ENCODE data around the gene AFF3.

Gene AFF3

DNA sequence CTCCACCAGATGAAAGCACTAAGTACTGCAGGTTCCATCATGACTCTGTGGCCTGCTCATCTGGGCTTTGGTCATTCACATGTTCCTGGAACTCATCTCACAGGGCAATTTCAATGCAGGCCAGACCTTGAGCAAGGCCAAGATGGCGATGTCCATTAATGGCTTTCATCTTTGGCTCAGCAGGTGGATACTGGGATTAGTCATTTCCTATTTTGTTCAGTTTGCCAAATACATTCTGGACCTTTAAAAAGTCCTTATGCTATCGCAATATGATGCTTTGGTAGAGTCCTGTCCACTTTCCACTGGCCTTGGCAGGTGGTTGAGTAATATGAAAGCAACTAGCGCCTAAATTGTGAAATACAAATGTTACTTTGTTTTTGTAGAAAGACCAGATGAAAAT is 482.5 kb downstream of the AFF3 start:
- TF ChIP-seq, protein P1, sequence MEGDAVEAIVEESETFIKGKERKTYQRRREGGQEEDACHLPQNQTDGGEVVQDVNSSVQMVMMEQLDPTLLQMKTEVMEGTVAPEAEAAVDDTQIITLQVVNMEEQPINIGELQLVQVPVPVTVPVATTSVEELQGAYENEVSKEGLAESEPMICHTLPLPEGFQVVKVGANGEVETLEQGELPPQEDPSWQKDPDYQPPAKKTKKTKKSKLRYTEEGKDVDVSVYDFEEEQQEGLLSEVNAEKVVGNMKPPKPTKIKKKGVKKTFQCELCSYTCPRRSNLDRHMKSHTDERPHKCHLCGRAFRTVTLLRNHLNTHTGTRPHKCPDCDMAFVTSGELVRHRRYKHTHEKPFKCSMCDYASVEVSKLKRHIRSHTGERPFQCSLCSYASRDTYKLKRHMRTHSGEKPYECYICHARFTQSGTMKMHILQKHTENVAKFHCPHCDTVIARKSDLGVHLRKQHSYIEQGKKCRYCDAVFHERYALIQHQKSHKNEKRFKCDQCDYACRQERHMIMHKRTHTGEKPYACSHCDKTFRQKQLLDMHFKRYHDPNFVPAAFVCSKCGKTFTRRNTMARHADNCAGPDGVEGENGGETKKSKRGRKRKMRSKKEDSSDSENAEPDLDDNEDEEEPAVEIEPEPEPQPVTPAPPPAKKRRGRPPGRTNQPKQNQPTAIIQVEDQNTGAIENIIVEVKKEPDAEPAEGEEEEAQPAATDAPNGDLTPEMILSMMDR (conservative IDR thresholded peaks at IDR 0.05; ENCODE audit: low read depth, low read length): no peak

DNA sequence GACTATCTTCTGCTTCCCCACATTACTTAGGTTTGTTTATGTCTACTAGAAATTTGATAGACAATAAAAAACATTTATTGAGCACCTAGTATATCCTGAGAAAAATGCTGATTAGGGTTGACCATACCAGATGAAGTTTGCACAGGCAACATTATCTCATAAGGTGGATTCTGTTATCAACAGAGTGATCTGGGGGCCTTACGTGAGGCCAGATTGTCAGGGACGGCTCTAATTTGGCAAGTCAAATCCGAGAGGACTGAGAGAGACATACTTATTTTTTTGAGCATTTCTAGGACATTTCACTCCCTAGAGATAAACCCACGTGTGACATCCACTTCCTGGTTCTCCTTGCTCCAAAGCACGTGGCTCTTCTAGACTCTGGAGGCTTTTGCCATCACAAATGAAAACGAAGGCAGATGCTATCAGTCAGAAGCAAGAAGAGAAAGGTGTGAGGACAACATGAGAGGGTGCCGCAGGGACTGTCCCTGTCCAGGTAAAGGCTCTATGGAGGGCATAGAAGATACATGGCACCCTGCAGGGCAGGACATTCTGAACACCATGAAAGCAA is 484.6 kb downstream of the AFF3 start:
- TF ChIP-seq, protein P1 (conservative IDR thresholded peaks at IDR 0.05; ENCODE audit: low read depth, low read length): no peak
- DNase-seq (ENCODE audit: low read depth): no peak
- H3K4me3 ChIP-seq (ENCODE audit: low read depth, low read length): no peak overlapping the region

More for the DNA sequence above, 482.5 kb downstream of the AFF3 start:
- DNase-seq (ENCODE audit: low read depth): peak; percentile 69
- no peak overlapping the region for H3K4me3 ChIP-seq (ENCODE audit: low read depth, low read length)

DNA sequence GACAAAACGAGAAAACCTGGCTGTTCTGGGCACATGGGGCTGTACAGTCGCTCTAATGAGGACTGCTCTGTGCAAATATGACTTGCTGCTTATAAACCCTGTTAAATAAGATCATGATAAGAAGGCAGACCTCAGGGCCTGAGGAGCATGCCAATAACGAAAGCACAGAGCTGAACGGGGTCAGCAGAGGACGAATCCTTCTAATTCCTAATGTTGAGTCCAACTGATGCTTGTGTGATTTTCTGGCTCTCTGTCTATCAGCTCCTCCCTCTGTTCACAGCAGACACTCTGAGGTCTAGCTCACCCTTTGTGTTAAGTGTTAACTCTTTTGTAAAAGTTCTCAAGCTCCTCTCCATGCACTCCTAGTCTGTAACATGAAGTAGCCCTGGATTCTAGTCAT is 485.4 kb downstream of the AFF3 start:
- no peak for DNase-seq (ENCODE audit: low read depth)
- H3K4me3 ChIP-seq (ENCODE audit: low read depth, low read length): no peak overlapping the region
- TF ChIP-seq, protein P1 (conservative IDR thresholded peaks at IDR 0.05; ENCODE audit: low read depth, low read length): no peak

DNA sequence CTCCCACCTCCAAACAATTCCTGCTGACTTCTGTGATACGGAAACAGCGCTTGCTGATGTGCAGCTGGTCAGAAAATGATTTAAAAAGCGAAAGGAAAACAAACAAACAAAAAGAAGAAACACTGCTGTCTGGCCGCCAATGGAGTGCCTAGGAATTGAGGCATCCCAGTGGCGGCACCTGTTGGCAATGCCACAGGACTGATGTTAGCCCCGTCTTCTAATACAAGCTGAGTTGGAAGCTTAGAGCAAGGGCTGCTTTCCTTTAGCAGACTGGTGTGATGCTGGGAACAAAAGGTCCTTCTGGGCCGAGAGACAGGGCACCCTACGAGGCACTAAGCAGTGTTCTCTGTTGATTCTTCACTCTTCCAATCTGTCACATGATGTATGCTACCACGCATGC is 489.0 kb downstream of the AFF3 start:
- DNase-seq (ENCODE audit: low read depth): no peak
- TF ChIP-seq, protein P1 (conservative IDR thresholded peaks at IDR 0.05; ENCODE audit: low read depth, low read length): no peak
- no peak overlapping the region for H3K4me3 ChIP-seq (ENCODE audit: low read depth, low read length)

DNA sequence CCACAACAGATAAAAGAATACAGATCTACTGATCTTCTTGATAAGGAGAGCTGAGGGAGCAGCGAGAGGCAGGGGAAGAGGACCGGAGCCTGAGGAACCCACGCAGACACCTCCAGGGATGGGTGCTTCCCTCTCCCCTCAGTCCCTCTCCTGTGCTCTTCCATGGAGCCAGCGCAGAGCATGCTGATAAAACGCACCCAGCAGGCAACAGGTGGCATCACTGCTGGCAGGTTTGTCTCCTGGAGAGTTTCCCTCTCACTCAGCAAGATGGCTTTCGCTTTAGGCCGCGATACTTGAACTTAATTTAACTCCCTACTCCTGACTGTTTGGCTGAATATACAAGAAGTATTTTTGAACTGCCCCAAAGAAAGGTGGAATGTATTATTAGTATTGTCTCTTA is 489.5 kb downstream of the AFF3 start:
- no peak overlapping the region for H3K4me3 ChIP-seq (ENCODE audit: low read depth, low read length)
- TF ChIP-seq, protein P1 (conservative IDR thresholded peaks at IDR 0.05; ENCODE audit: low read depth, low read length): no peak
- DNase-seq (ENCODE audit: low read depth): no peak

DNA sequence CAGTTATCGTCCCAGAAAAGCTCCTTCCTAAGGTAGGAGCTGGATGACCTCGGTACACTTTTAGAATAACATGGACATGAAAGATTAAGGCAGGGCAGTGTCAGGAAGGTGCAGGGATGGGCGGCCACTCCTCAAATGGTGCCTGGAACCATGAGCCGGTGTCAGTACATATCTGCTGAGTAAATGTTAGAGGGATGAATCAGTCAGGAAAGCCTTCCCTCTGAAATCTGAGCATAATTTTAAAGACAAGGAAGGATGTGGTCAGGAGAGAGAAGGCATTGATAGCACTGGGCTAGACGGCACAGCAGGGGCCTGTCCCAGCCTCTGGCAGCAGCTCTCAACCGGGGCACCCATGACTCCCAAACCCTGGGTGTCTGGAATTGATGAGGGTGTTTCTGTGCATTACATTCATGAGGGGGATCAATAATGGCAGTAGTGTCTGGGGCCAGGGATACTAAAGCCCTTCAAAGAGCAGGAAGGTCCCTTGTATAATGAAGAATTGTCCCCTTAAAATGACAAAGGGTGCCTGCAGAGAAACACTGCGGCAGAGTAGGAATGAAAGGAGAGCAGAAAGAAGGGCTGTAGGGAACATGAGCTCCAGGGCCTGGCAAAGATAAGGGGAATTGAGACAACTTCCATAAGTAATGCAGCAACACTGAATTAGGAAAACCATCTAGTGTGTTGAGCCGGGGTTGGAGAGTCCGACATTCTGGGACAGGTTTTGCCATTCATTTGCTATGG is 490.3 kb downstream of the AFF3 start:
- H3K4me3 ChIP-seq (ENCODE audit: low read depth, low read length): no peak overlapping the region
- TF ChIP-seq, protein P1 (conservative IDR thresholded peaks at IDR 0.05; ENCODE audit: low read depth, low read length): no peak
- peak; percentile 62 for DNase-seq (ENCODE audit: low read depth)

Measured in choroid plexus epithelial cell (primary cell).